GM06990 (cell line): ENCODE measurements around the gene KCTD18.

Experiments
- DNase-seq: peaks from one replicate; pipeline ENCODE4 v3.0.0-alpha.2; 2011; ENCODE audit not compliant: insufficient read length; ENCODE audit errors: extremely low read depth
- H3K27me3 ChIP-seq: replicated peaks from 2 replicates; pipeline ENCODE4 v1.6.0; 2011; ENCODE audit warnings: low read length; ENCODE audit not compliant: control insufficient read depth, insufficient read depth
- H3K36me3 ChIP-seq: 2 replicates; pipeline ENCODE4 v1.5.1; 2011; ENCODE audit warnings: low read length; ENCODE audit not compliant: control insufficient read depth, insufficient read depth
- H3K4me3 ChIP-seq: replicated peaks from 2 replicates; pipeline ENCODE4 v1.5.1; 2011; ENCODE audit warnings: low read depth, mild to moderate bottlenecking, control low read depth, low read length
- TF ChIP-seq, protein P1 (sequence below): IDR thresholded peaks from 2 replicates; pipeline ENCODE4 v1.5.1; 2011; ENCODE audit warnings: low read length, control low read depth, mild to moderate bottlenecking, inconsistent platforms; ENCODE audit not compliant: insufficient read depth, poor library complexity, severe bottlenecking

The KCTD18 gene

GRCh38 chr2:200509612-200510433 lies at the start of gene KCTD18:
TSS of gene KCTD18 (minus strand) at chr2:200510068. CDS start at chr2:200507016, 3,052 bp downstream.
- Histone ChIP-seq H3K27me3 (no peaks in the 10 kb centered on the region; the same call in 1 of the 2 replicates), H3K4me3 (peak within 1 kb of the TSS; percentile 91), H3K36me3 (no peaks in the 10 kb centered on the region)
- TF ChIP-seq, protein P1, sequence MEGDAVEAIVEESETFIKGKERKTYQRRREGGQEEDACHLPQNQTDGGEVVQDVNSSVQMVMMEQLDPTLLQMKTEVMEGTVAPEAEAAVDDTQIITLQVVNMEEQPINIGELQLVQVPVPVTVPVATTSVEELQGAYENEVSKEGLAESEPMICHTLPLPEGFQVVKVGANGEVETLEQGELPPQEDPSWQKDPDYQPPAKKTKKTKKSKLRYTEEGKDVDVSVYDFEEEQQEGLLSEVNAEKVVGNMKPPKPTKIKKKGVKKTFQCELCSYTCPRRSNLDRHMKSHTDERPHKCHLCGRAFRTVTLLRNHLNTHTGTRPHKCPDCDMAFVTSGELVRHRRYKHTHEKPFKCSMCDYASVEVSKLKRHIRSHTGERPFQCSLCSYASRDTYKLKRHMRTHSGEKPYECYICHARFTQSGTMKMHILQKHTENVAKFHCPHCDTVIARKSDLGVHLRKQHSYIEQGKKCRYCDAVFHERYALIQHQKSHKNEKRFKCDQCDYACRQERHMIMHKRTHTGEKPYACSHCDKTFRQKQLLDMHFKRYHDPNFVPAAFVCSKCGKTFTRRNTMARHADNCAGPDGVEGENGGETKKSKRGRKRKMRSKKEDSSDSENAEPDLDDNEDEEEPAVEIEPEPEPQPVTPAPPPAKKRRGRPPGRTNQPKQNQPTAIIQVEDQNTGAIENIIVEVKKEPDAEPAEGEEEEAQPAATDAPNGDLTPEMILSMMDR, result peak; percentile 50
- peak; percentile 95 for DNase-seq

DNA sequence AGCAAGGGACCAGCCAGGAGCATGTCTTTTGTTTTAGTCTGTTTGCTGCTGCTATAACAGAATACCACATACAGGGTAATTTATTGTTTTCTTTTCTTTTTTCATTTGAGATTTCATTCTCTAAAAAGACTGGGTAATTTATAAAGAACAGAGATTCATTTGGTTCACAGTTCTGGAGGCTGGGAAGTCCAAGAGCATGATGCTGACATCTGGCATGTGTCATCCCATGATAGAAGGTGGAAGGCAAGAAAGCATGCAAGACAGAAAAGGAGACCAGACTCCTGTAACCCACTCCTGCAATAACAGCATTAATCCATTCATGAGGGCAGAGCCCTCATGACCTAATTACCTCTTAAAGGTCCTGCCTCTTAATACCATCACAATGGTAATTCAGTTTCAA lies 30.9 kb upstream of the KCTD18 start:
- H3K36me3 ChIP-seq, result peaks cover 6% of the 10 kb centered on the region
- H3K27me3 ChIP-seq, result no peaks in the 10 kb centered on the region
- TF ChIP-seq, protein P1, result no peak
- H3K4me3 ChIP-seq, result no peak overlapping the region
- DNase-seq, result no peak

- DNase-seq, result no peak
- H3K36me3 ChIP-seq, result peaks cover 6% of the 10 kb centered on the region
- no peak overlapping the region for H3K4me3 ChIP-seq
- TF ChIP-seq, protein P1, result no peak
- H3K27me3 ChIP-seq, result no peaks in the 10 kb centered on the region
Measured at GRCh38 chr2:200538139-200538538, 28.3 kb upstream of the KCTD18 start.

DNA sequence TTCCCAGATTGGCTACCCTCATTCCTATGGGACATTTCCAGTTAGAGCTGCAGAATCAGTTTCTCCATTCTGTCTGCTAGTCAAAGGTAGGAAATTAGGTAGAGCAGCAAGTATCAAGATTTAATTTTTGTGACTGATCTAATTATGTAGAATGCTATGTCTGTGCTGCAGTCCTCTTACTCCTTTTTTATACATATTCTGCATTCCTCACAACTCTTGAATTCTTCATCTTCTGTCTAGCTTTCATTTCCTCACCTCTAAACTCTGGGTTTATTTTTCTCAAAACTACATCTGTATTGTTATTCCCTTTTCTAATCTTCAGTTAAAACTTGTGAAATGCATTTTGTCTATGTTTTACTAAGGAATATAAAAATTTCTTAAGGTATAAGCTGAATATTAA lies 24.7 kb upstream of the KCTD18 start:
- Histone ChIP-seq H3K36me3 (peaks cover 4% of the 10 kb centered on the region), H3K4me3 (no peak overlapping the region)
- TF ChIP-seq, protein P1, result no peak

GRCh38 chr2:200533754-200534153 lies 23.9 kb upstream of the KCTD18 start:
- TF ChIP-seq, protein P1, result no peak
- peaks cover 4% of the 10 kb centered on the region for H3K36me3 ChIP-seq
- DNase-seq, result no peak
- H3K4me3 ChIP-seq, result no peak overlapping the region
- H3K27me3 ChIP-seq, result no peaks in the 10 kb centered on the region

More for the DNA sequence above, 24.7 kb upstream of the KCTD18 start:
- no peaks in the 10 kb centered on the region for H3K27me3 ChIP-seq
- DNase-seq, result no peak
